Type B pancreatic cell (in vitro differentiated cells): Measurements from ENCODE around the gene C10orf90. TPM values are rescaled to one million over a fixed set of nuclear protein-coding genes. Genes with fewer than 3 reads are reported as not detected.

Experiments used
- DNase-seq: peaks from one replicate; pipeline ENCODE4 v3.0.0; 2021; ENCODE audit warnings: mixed read lengths; ENCODE audit not compliant: unreplicated experiment; ENCODE audit errors: extremely low spot score
- H3K27ac Mint-ChIP-seq: 2 replicates; pipeline ENCODE4 v1.8.0; 2021; ENCODE audit warnings: mild to moderate bottlenecking, mixed read lengths
- H3K27me3 Mint-ChIP-seq: 2 replicates; pipeline ENCODE4 v1.8.0; 2021; ENCODE audit warnings: mixed read lengths
- H3K36me3 Mint-ChIP-seq: 2 replicates; pipeline ENCODE4 v1.8.0; 2021; ENCODE audit warnings: mixed read lengths
- H3K4me1 Mint-ChIP-seq: one replicate; pipeline ENCODE4 v1.8.0; 2021; ENCODE audit warnings: mixed read lengths; ENCODE audit not compliant: unreplicated experiment
- H3K4me3 Mint-ChIP-seq: 2 replicates; pipeline ENCODE4 v1.8.0; 2021; ENCODE audit warnings: mild to moderate bottlenecking, mixed read lengths
- H3K9me3 Mint-ChIP-seq: 2 replicates; pipeline ENCODE4 v1.8.0; 2021; ENCODE audit warnings: mixed read lengths
- total RNA-seq: library from RNA; stranded (reverse); gene quantifications from 2 replicates; pipeline ENCODE4 v1.2.1, GENCODE V29; 2021; ENCODE audit warnings: low replicate concordance
- TF ChIP-seq, protein P1 (sequence below): fragments of 200-600 bp; sonication (generic); conservative IDR thresholded peaks from 2 replicates; pipeline ENCODE4 v1.5.0; 2021; ENCODE audit warnings: antibody characterized with exemption, mild to moderate bottlenecking

C10orf90 gene
- total RNA-seq, 1 donor from 2014 or later = 1.5 TPM

DNA sequence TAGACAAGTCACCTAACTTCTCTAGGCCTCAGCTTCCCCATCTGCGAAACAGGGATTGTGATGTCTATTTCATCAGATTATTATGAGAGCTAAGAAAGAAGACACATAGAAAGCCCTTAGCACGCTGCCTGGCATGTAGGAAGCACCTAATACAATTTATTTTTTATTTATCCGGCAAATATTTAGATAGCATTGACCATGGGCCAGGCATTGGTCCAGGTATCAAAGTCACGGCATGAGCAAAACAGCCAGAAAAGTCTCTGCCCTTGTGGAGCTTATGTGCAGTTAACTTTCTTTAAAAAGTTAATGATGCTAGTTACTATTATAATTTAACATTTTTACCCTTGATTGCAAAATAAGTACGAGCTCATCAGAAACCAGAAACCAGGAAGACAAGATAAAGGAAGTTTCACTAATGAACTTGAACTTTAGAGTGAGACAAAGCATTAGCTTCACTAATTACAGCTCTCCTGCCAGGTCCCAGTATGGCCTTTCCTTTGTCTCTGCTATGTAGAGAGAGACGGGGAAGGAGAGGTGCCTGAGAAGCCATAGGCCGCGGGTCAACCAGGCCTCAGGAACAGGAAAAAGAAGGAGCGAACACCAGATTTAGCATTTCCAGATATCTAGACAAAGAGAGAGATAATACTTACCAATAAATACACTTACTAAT lies 142.7 kb downstream of the C10orf90 start:
- no peak for DNase-seq
- Mint-ChIP-seq H3K4me3 (no peak overlapping the region), H3K4me1 (peaks cover 7% of the 10 kb centered on the region), H3K36me3 (no peaks in the 10 kb centered on the region), H3K27me3 (peaks cover 8% of the 10 kb centered on the region), H3K27ac (peak overlapping the region; percentile 78), H3K9me3 (peaks cover 3% of the 10 kb centered on the region)
- TF ChIP-seq, protein P1, sequence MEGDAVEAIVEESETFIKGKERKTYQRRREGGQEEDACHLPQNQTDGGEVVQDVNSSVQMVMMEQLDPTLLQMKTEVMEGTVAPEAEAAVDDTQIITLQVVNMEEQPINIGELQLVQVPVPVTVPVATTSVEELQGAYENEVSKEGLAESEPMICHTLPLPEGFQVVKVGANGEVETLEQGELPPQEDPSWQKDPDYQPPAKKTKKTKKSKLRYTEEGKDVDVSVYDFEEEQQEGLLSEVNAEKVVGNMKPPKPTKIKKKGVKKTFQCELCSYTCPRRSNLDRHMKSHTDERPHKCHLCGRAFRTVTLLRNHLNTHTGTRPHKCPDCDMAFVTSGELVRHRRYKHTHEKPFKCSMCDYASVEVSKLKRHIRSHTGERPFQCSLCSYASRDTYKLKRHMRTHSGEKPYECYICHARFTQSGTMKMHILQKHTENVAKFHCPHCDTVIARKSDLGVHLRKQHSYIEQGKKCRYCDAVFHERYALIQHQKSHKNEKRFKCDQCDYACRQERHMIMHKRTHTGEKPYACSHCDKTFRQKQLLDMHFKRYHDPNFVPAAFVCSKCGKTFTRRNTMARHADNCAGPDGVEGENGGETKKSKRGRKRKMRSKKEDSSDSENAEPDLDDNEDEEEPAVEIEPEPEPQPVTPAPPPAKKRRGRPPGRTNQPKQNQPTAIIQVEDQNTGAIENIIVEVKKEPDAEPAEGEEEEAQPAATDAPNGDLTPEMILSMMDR = no peak

DNA sequence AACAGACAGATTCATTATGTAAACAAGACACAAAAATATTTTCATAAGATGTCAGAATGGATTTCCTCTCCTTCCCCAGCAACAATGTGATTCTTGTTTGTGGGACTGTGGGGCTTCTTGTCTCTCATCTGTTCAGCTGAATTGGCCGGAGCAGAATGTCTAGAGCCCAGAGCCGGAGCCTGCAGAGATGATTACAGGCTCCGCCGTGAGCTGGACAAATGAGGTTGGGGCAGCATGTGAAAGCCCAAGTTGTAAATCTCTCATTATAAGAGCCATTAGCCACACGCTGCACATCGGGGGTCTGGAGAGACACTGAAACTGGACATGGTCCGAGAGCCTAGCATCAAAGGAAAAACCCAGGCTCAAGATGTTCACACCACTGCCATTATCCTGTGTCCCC lies 145.2 kb downstream of the C10orf90 start:
- H3K27me3 Mint-ChIP-seq = peaks cover 9% of the 10 kb centered on the region
- H3K9me3 Mint-ChIP-seq = peaks cover 3% of the 10 kb centered on the region
- TF ChIP-seq, protein P1 = no peak
- no peak overlapping the region for H3K27ac Mint-ChIP-seq
- H3K4me1 Mint-ChIP-seq = peaks cover 7% of the 10 kb centered on the region
- DNase-seq = no peak
- no peaks in the 10 kb centered on the region for H3K36me3 Mint-ChIP-seq
- H3K4me3 Mint-ChIP-seq = no peak overlapping the region

DNA sequence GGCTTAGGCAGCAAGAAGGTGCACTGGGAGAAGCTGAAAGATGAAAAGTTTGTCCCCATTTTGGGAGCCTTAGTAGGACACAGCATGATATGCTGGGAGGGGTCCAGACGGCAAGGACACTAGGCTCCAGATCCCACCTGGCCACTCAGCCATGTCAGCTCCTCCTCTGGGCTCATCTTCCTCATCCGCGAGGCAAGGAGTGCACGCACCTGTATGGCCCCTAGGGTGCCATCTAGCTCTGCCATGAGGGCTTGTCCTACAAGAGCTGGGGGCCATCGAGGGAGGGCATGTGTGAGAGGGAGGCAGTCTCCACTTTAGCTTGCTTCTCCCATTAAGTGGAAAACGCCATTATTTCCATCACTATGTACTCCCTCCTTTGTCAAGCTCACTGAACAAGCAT lies 146.0 kb downstream of the C10orf90 start:
- Mint-ChIP-seq H3K4me3 (no peak overlapping the region), H3K27ac (no peak overlapping the region), H3K4me1 (peaks cover 7% of the 10 kb centered on the region), H3K36me3 (no peaks in the 10 kb centered on the region), H3K9me3 (peaks cover 3% of the 10 kb centered on the region), H3K27me3 (peaks cover 9% of the 10 kb centered on the region)
- TF ChIP-seq, protein P1 = no peak
- DNase-seq = no peak

DNA sequence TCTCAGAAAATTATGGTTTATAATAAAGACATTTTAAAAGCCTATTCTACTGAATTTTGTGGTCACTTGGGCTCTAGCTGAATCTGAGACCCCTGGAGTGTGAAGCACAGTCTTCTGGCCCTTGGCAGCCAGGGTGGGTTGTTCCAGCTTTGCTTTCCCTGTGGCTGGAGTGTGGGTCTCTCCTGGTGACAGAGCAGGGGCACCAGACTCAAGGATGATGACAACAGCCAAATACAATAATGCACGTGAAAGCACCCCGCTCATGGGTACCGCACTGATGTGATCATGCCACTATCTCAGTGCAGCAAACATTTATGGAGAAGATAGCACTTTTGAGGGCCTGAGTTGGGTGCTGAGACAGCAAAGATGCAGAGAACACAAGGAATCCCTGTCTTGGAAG lies 147.4 kb downstream of the C10orf90 start:
- Mint-ChIP-seq H3K36me3 (no peaks in the 10 kb centered on the region), H3K4me1 (peaks cover 7% of the 10 kb centered on the region), H3K9me3 (peaks cover 3% of the 10 kb centered on the region), H3K27ac (no peak overlapping the region), H3K4me3 (no peak overlapping the region), H3K27me3 (peaks cover 7% of the 10 kb centered on the region)
- DNase-seq = no peak
- TF ChIP-seq, protein P1 = no peak

DNA sequence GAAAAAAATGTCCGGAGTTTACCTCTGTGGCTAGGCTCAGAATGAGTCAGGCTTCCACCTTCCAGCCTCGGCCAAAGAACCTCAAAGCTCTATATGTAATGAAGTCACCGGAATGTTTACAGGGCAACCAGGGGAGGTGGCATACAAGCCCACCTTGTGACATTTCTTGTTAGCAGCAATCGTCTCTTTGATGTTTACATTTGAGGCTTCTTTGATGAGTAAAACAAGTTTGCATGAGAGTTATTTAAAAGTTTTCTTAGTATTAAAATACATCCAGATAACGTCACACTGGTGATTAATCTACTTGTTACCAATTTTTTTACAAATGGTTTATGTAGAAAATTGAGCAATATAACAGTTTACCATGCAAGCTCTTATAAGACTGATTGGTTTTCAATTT lies 149.1 kb downstream of the C10orf90 start:
- DNase-seq = no peak
- TF ChIP-seq, protein P1 = no peak
- Mint-ChIP-seq H3K4me1 (peaks cover 7% of the 10 kb centered on the region), H3K9me3 (no peaks in the 10 kb centered on the region), H3K4me3 (no peak overlapping the region), H3K27me3 (peaks cover 7% of the 10 kb centered on the region), H3K27ac (no peak overlapping the region), H3K36me3 (no peaks in the 10 kb centered on the region)
